IPS DF 6.9 (cell line): ENCODE measurements around the gene OR2A2.

Source experiments
- DNase-seq: peaks from one replicate; pipeline ENCODE4 v3.0.0-alpha.2; 2013; ENCODE audit warnings: low read depth, low spot score
- H3K27ac ChIP-seq: one replicate; pipeline ENCODE4 v1.5.1; 2013; ENCODE audit warnings: low read length, control low read depth
- H3K27me3 ChIP-seq: 2 replicates; pipeline ENCODE4 v1.6.1; 2013; ENCODE audit warnings: mild to moderate bottlenecking, low read length; ENCODE audit not compliant: control insufficient read depth, insufficient read depth
- H3K36me3 ChIP-seq: 2 replicates; pipeline ENCODE4 v1.6.1; 2013; ENCODE audit warnings: low read length; ENCODE audit not compliant: control insufficient read depth, insufficient read depth
- H3K4me1 ChIP-seq: 2 replicates; pipeline ENCODE4 v1.6.1; 2013; ENCODE audit warnings: low read length; ENCODE audit not compliant: control insufficient read depth, insufficient read depth
- H3K4me3 ChIP-seq: 2 replicates; pipeline ENCODE4 v1.5.1; 2013; ENCODE audit warnings: mild to moderate bottlenecking, low read length
- H3K9me3 ChIP-seq: 2 replicates; pipeline ENCODE4 v1.6.1; 2013; ENCODE audit warnings: low read length, inconsistent platforms; ENCODE audit not compliant: control insufficient read depth, insufficient read depth
- WGBS: extraction: QIAGEN DNeasy Blood & Tissue Kit; methylation state at CpG from one replicate; pipeline ENCODE4 v1.1.7; 2013; ENCODE audit warnings: mixed read lengths, missing lambda C conversion rate; ENCODE audit not compliant: insufficient read length, insufficient coverage; 5-methylcytosine and 5-hydroxymethylcytosine counted together

OR2A2 gene

GRCh38 chr7:144109283-144109682 lies at the start of gene OR2A2:
Gene OR2A2, plus strand, starts transcription at chr7:144109583. Its CDS starts 0 bp downstream, at chr7:144109583.
- H3K27ac ChIP-seq: no peak within 1 kb of the TSS
- WGBS: no CpG with 5 or more reads among the region's 2 CpGs
- no peaks in the 10 kb centered on the region for H3K9me3 ChIP-seq
- H3K4me3 ChIP-seq: no peak within 1 kb of the TSS
- no peaks in the 10 kb centered on the region for H3K4me1 ChIP-seq
- no peaks in the 10 kb centered on the region for H3K27me3 ChIP-seq
- H3K36me3 ChIP-seq: no peaks in the 10 kb centered on the region
- no peak for DNase-seq

- no peaks in the 10 kb centered on the region for H3K9me3 ChIP-seq
- H3K4me3 ChIP-seq: no peak overlapping the region
- no peaks in the 10 kb centered on the region; the same call in 1 of the 2 replicates for H3K36me3 ChIP-seq
- WGBS: no CpG with 5 or more reads among the region's 3 CpGs
- no peak overlapping the region for H3K27ac ChIP-seq
- peak; percentile 31 for DNase-seq
- no peaks in the 10 kb centered on the region for H3K27me3 ChIP-seq
- no peaks in the 10 kb centered on the region for H3K4me1 ChIP-seq
Observed at GRCh38 chr7:144063710-144064109, 45.7 kb upstream of the OR2A2 start.

GRCh38 chr7:144069511-144069910 lies 39.9 kb upstream of the OR2A2 start, which contains the start of gene OR2A25:
Gene OR2A25, plus strand, starts transcription at chr7:144069811. Its CDS starts 4,409 bp downstream, at chr7:144074220.
- no peaks in the 10 kb centered on the region for H3K4me1 ChIP-seq
- no peak within 1 kb of the TSS for H3K4me3 ChIP-seq
- no peak within 1 kb of the TSS for H3K27ac ChIP-seq
- no peak for DNase-seq
- H3K36me3 ChIP-seq: no peaks in the 10 kb centered on the region
- no peaks in the 10 kb centered on the region for H3K27me3 ChIP-seq
- no CpG with 5 or more reads among the region's 1 CpG for WGBS
- H3K9me3 ChIP-seq: no peaks in the 10 kb centered on the region

GRCh38 chr7:144069953-144070352 lies 39.4 kb upstream of the OR2A2 start:
- no peak overlapping the region for H3K27ac ChIP-seq
- no CpG with 5 or more reads among the region's 2 CpGs for whole genome bisulfite sequencing
- H3K9me3 ChIP-seq: no peaks in the 10 kb centered on the region
- H3K27me3 ChIP-seq: no peaks in the 10 kb centered on the region
- H3K4me3 ChIP-seq: no peak overlapping the region
- no peaks in the 10 kb centered on the region for H3K4me1 ChIP-seq
- no peaks in the 10 kb centered on the region for H3K36me3 ChIP-seq
- no peak for DNase-seq

GRCh38 chr7:144074374-144074773 lies 35.0 kb upstream of the OR2A2 start:
- DNase-seq: no peak
- Histone ChIP-seq H3K4me1 (no peaks in the 10 kb centered on the region), H3K36me3 (no peaks in the 10 kb centered on the region), H3K4me3 (no peak overlapping the region), H3K9me3 (no peaks in the 10 kb centered on the region), H3K27me3 (no peaks in the 10 kb centered on the region), H3K27ac (no peak overlapping the region)
- WGBS: no CpG with 5 or more reads among the region's 8 CpGs

- H3K4me1 ChIP-seq: no peaks in the 10 kb centered on the region
- no CpG with 5 or more reads among the region's 2 CpGs for WGBS
Observed at GRCh38 chr7:144085978-144086377, 23.4 kb upstream of the OR2A2 start, which contains the start of gene OR2A12. Gene OR2A12, plus strand, starts transcription at chr7:144086278. Its CDS starts 8,830 bp downstream, at chr7:144095108.

GRCh38 chr7:144086730-144087129 lies 22.7 kb upstream of the OR2A2 start:
- Histone ChIP-seq H3K4me3 (no peak overlapping the region), H3K9me3 (no peaks in the 10 kb centered on the region), H3K4me1 (no peaks in the 10 kb centered on the region), H3K27ac (no peak overlapping the region), H3K27me3 (no peaks in the 10 kb centered on the region), H3K36me3 (no peaks in the 10 kb centered on the region)
- no CpG with 5 or more reads among the region's 4 CpGs for WGBS
- no peak for DNase-seq

More at GRCh38 chr7:144085978-144086377, 23.4 kb upstream of the OR2A2 start, which contains the start of gene OR2A12:
- Histone ChIP-seq H3K9me3 (no peaks in the 10 kb centered on the region), H3K27ac (no peak within 1 kb of the TSS), H3K4me3 (no peak within 1 kb of the TSS), H3K36me3 (no peaks in the 10 kb centered on the region), H3K27me3 (no peaks in the 10 kb centered on the region)
- no peak for DNase-seq

GRCh38 chr7:144087230-144087629 lies 22.2 kb upstream of the OR2A2 start:
- Histone ChIP-seq H3K36me3 (no peaks in the 10 kb centered on the region), H3K27ac (no peak overlapping the region), H3K27me3 (no peaks in the 10 kb centered on the region), H3K4me1 (no peaks in the 10 kb centered on the region), H3K9me3 (no peaks in the 10 kb centered on the region), H3K4me3 (no peak overlapping the region)
- WGBS: no CpG with 5 or more reads among the region's 1 CpG
- DNase-seq: no peak

GRCh38 chr7:144090667-144091066 lies 18.7 kb upstream of the OR2A2 start:
- no peak overlapping the region for H3K27ac ChIP-seq
- no peaks in the 10 kb centered on the region for H3K4me1 ChIP-seq
- H3K27me3 ChIP-seq: no peaks in the 10 kb centered on the region
- H3K36me3 ChIP-seq: no peaks in the 10 kb centered on the region
- no peak overlapping the region for H3K4me3 ChIP-seq
- DNase-seq: no peak
- WGBS: no CpG with 5 or more reads among the region's 3 CpGs
- no peaks in the 10 kb centered on the region for H3K9me3 ChIP-seq

GRCh38 chr7:144098776-144099175 lies 10.6 kb upstream of the OR2A2 start:
- Histone ChIP-seq H3K27ac (no peak overlapping the region), H3K27me3 (no peaks in the 10 kb centered on the region), H3K9me3 (no peaks in the 10 kb centered on the region), H3K36me3 (no peaks in the 10 kb centered on the region), H3K4me1 (no peaks in the 10 kb centered on the region), H3K4me3 (no peak overlapping the region)
- DNase-seq: no peak

- WGBS: no CpG with 5 or more reads among the region's 3 CpGs
- Histone ChIP-seq H3K9me3 (no peaks in the 10 kb centered on the region), H3K27ac (no peak overlapping the region), H3K4me3 (no peak overlapping the region), H3K27me3 (no peaks in the 10 kb centered on the region), H3K36me3 (no peaks in the 10 kb centered on the region), H3K4me1 (no peaks in the 10 kb centered on the region)
- no peak for DNase-seq
Observed at GRCh38 chr7:144100607-144101006, 8.8 kb upstream of the OR2A2 start.
